ENCODE data around the gene BOLA1. TPM values are rescaled to one million over a fixed set of nuclear protein-coding genes. Genes with fewer than 3 reads are reported as not detected.

BOLA1 gene
- total and polyA plus RNA-seq, 2 of the 13 experiments (the other 11 are each of a cell fraction or from before 2014, with no cell fraction given), result 3.2 to 4.2 TPM

DNA sequence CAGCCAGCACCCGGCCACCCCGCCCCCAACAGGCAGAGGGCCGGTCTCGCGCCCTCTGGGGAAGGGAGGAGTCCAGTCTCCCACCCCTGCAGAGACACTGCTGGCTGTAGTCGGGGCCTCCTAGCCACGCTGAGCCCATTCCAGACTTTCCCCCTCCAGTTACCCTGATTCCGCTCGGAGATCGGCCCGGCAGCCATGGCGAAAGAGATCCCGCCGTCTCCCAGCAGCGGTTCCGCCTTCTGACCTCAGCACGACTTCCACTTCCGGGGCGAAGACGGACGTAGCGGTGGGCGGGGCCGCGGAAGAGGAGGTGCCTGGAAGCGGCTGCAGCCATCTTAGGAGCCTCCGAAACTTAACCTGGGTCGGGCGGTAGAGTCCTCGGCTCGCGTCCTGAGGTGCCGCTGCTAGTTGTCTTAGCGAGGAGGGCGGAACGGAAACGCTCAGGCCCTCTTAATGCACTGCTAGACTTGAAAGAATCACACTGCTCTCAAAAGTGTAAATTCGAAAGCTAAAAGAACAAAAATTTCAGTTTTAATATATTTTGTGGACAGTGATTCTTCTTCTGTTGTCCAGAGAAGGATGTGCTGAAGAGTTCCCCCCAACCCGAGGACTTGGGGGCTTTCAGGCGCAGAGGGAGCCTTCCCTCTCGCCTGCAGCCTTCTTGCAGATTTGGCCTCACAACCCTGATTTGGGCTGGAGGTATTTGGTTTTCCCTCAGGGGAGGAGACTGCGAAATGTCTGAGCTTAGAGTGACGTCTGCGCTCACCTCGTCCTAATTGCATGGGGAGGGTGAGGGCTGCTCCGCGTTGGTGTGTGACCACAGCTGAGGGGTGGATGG, 28.4 kb downstream of the BOLA1 start, which contains the start of gene SF3B4 (continued):
- TF ChIP-seq, protein P1, sequence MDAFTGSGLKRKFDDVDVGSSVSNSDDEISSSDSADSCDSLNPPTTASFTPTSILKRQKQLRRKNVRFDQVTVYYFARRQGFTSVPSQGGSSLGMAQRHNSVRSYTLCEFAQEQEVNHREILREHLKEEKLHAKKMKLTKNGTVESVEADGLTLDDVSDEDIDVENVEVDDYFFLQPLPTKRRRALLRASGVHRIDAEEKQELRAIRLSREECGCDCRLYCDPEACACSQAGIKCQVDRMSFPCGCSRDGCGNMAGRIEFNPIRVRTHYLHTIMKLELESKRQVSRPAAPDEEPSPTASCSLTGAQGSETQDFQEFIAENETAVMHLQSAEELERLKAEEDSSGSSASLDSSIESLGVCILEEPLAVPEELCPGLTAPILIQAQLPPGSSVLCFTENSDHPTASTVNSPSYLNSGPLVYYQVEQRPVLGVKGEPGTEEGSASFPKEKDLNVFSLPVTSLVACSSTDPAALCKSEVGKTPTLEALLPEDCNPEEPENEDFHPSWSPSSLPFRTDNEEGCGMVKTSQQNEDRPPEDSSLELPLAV (CRISPR knock-in tag; conservative IDR thresholded peaks at IDR 0.05; ENCODE audit: low read depth), result no peak; the same call in 1 of the 2 replicates
- TF ChIP-seq ZNF253 (CRISPR knock-in tag; IDR thresholded peaks at IDR 0.05; ENCODE audit: borderline replicate concordance) (no peak), U2AF1 (optimal IDR thresholded peaks at IDR 0.05; ENCODE audit: low read depth, low read length) (peak; percentile 87), CCAR2 (optimal IDR thresholded peaks at IDR 0.05; ENCODE audit: low read depth, low read length) (no peak), ZNF644 (CRISPR knock-in tag; IDR thresholded peaks at IDR 0.05; ENCODE audit: low read depth) (no peak), CREB1 (IDR thresholded peaks at IDR 0.05) (peak; percentile 73), CREB1 (CRISPR knock-in tag; IDR thresholded peaks at IDR 0.05) (peak; percentile 95), MLXIP (CRISPR knock-in tag; IDR thresholded peaks at IDR 0.05; ENCODE audit: borderline replicate concordance) (no peak; the same call in 1 of the 2 replicates), ZNF780A (CRISPR knock-in tag; IDR thresholded peaks at IDR 0.05) (0 out of 2 replicates have a peak, but pooled peaks have one; percentile 36), PHF5A (CRISPR knock-in tag; IDR thresholded peaks at IDR 0.05; ENCODE audit: low read depth, unreplicated experiment) (peak; percentile 63), ZNF513 (CRISPR knock-in tag; conservative IDR thresholded peaks at IDR 0.05) (no peak), MXD1 (CRISPR knock-in tag; IDR thresholded peaks at IDR 0.05) (no peak; the same call in 1 of the 2 replicates), AHDC1 (CRISPR knock-in tag; IDR thresholded peaks at IDR 0.05; ENCODE audit: borderline replicate concordance) (no peak)
- TF ChIP-seq, protein P2, sequence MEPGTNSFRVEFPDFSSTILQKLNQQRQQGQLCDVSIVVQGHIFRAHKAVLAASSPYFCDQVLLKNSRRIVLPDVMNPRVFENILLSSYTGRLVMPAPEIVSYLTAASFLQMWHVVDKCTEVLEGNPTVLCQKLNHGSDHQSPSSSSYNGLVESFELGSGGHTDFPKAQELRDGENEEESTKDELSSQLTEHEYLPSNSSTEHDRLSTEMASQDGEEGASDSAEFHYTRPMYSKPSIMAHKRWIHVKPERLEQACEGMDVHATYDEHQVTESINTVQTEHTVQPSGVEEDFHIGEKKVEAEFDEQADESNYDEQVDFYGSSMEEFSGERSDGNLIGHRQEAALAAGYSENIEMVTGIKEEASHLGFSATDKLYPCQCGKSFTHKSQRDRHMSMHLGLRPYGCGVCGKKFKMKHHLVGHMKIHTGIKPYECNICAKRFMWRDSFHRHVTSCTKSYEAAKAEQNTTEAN (CRISPR knock-in tag; conservative IDR thresholded peaks at IDR 0.05), result no peak; the same call in 1 of the 2 replicates

Measured in HepG2 (cell line).